Thyroid gland (tissue), 4 donors: Measurements from ENCODE around the gene TTC33. TPM values are rescaled to one million over a fixed set of nuclear protein-coding genes. Genes with fewer than 3 reads are reported as not detected.

Experiments
- DNase-seq, 2 donors: peaks; one replicate each; pipeline ENCODE4 v3.0.0-alpha.2; 2019
- H3K27ac ChIP-seq, 3 donors: fragments of 200-600 bp; sonication (generic); 1 replicate in 2 of 3; 2 replicates in 1 of 3; pipeline ENCODE4 v1.5.1; 2016 to 2019; ENCODE audit warnings: mild to moderate bottlenecking in 1 of 3, moderate library complexity in 1 of 3
- H3K27me3 ChIP-seq: fragments of 200-600 bp; sonication (generic); one replicate; pipeline ENCODE4 v1.5.1; 2019
- H3K36me3 ChIP-seq, 2 donors: fragments of 200-600 bp; sonication (generic); one replicate each; pipeline ENCODE4 v1.5.1; 2016 to 2019
- H3K4me1 ChIP-seq, 2 donors: fragments of 200-600 bp; sonication (generic); one replicate each; pipeline ENCODE4 v1.5.1; 2017 to 2019
- H3K4me3 ChIP-seq, 3 donors: fragments of 200-600 bp; sonication (generic); replicated peaks in 1 of 3; 1 replicate in 2 of 3; 2 replicates in 1 of 3; pipeline ENCODE4 v1.5.1; 2016; ENCODE audit warnings: mild to moderate bottlenecking in 1 of 3
- H3K9me3 ChIP-seq: fragments of 200-600 bp; sonication (generic); one replicate; pipeline ENCODE4 v1.5.1; 2017
- POLR2A ChIP-seq, 2 donors: fragments of 450-650 bp; IDR thresholded peaks; one replicate each; pipeline ENCODE4 v1.6.1; 2017; ENCODE audit warnings: antibody characterized with exemption in 2 of 2, mild to moderate bottlenecking in 2 of 2, moderate library complexity in 1 of 2
- WGBS, 2 donors: methylation state at CpG; one replicate each; pipeline ENCODE4 v1.1.5; 2017; 5-methylcytosine and 5-hydroxymethylcytosine counted together
- intact Hi-C: fragments of 100-400 bp; cut with DNase I; formaldehyde crosslinking; loops from one replicate; pipeline ENCODE4 v1.15.1; 2023
- total RNA-seq, 4 donors: library from RNA; depleted of rRNA; stranded (reverse); fragments of >200 nt; gene quantifications; one replicate each; pipeline ENCODE4 v1.2.3, GENCODE V29; 2016
- TF ChIP-seq, protein P1 (sequence below), 6 experiments: fragments of 200-600 bp in 3 of 6; fragments of 450-650 bp in 3 of 6; sonication (generic) in 3 of 6; IDR thresholded peaks; one replicate each; pipeline ENCODE4 v1.5.1; 2016 to 2019; ENCODE audit warnings: antibody characterized with exemption in 6 of 6, mild to moderate bottlenecking in 2 of 6, inconsistent platforms in 1 of 6, moderate library complexity in 1 of 6

Gene TTC33
- total RNA-seq, 4 donors from 2014 or later, result 18.7 to 35.2 (median 24.9) TPM

DNA sequence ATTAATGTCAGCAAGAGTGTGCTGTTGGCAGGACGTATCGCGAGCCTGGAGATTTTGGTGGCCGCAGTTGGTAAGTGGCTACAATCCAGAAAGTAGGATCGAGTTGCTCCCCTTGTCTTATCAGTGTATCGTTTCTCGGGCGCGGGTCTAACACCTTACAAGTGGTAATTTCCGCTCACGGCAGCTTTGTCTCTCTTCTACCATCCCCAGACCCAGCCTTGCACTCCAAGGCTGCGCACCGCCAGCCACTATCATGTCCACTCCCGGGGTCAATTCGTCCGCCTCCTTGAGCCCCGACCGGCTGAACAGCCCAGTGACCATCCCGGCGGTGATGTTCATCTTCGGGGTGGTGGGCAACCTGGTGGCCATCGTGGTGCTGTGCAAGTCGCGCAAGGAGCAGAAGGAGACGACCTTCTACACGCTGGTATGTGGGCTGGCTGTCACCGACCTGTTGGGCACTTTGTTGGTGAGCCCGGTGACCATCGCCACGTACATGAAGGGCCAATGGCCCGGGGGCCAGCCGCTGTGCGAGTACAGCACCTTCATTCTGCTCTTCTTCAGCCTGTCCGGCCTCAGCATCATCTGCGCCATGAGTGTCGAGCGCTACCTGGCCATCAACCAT, 74.9 kb downstream of the TTC33 start:
- Histone ChIP-seq H3K36me3 (no peaks in the 10 kb centered on the region), H3K4me3 (peak overlapping the region in 2 of 3 donors; percentile 8 to 64), H3K9me3 (no peaks in the 10 kb centered on the region), H3K27me3 (no peaks in the 10 kb centered on the region), H3K27ac (peak overlapping the region in 2 of 3 donors; percentile 82 to 97), H3K4me1 (peaks cover 4 to 14% of the 10 kb centered on the region in 2 donors)
- DNase-seq, result peak in 1 of 2 donors; percentile 12
- WGBS, 2 donors, result 12 to 13% methylated on average over 15 to 36 of the region's 37 CpGs
- TF ChIP-seq POLR2A (IDR thresholded peaks at IDR 0.05), result no peak
- TF ChIP-seq, protein P1, sequence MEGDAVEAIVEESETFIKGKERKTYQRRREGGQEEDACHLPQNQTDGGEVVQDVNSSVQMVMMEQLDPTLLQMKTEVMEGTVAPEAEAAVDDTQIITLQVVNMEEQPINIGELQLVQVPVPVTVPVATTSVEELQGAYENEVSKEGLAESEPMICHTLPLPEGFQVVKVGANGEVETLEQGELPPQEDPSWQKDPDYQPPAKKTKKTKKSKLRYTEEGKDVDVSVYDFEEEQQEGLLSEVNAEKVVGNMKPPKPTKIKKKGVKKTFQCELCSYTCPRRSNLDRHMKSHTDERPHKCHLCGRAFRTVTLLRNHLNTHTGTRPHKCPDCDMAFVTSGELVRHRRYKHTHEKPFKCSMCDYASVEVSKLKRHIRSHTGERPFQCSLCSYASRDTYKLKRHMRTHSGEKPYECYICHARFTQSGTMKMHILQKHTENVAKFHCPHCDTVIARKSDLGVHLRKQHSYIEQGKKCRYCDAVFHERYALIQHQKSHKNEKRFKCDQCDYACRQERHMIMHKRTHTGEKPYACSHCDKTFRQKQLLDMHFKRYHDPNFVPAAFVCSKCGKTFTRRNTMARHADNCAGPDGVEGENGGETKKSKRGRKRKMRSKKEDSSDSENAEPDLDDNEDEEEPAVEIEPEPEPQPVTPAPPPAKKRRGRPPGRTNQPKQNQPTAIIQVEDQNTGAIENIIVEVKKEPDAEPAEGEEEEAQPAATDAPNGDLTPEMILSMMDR (IDR thresholded peaks at IDR 0.05), result no peak
- intact Hi-C loops, result loop anchor here (10.0 kb wide), 2 partner anchors 966 to 1096 kb away; no protein-coding TSS in a partner anchor

DNA sequence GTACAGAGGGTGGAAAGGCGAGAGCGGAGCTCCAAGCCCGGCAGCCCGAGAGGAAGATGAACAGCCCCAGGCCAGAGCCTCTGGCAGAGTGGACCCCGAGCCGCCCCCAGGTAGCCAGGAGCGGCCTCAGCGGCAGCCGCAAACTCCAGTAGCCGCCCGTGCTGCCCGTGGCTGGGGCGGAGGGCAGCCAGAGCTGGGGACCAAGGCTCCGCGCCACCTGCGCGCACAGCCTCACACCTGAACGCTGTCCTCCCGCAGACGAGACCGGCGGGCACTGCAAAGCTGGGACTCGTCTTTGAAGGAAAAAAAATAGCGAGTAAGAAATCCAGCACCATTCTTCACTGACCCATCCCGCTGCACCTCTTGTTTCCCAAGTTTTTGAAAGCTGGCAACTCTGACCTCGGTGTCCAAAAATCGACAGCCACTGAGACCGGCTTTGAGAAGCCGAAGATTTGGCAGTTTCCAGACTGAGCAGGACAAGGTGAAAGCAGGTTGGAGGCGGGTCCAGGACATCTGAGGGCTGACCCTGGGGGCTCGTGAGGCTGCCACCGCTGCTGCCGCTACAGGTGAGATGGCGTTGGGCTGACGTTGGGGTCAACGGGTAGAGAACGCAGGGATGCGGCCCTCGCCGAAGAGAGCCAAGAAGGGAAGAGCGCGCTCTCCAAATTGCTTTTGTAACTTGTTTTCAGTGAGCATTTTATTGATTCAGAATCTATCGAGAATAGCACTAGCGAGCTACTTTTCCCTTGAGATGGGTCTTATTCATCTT, 75.7 kb downstream of the TTC33 start, which contains the start of gene PTGER4:
TSS of gene PTGER4 (plus strand) at position 3 of the 769 bp plus-strand sequence. CDS start 1,079 bp downstream, outside the sequence.
- peak within 1 kb of the TSS; percentile 51 to 71 (median 64) for H3K4me3 ChIP-seq
- TF ChIP-seq POLR2A (IDR thresholded peaks at IDR 0.05), result peak in 1 of 2 donors; percentile 96
- TF ChIP-seq, protein P1 (IDR thresholded peaks at IDR 0.05), result no peak
- no peaks in the 10 kb centered on the region for H3K36me3 ChIP-seq
- DNase-seq, result peak; percentile 16 to 29
- 2 to 3% methylated on average over 34 to 39 of the region's 44 CpGs for WGBS, 2 donors
- H3K9me3 ChIP-seq, result no peaks in the 10 kb centered on the region
- H3K27ac ChIP-seq, result peak within 1 kb of the TSS; percentile 82 to 97 (median 94)
- H3K4me1 ChIP-seq, result peaks cover 4 to 14% of the 10 kb centered on the region in 2 donors
- intact Hi-C loops, result loop anchor here (10.0 kb wide), 2 partner anchors 965 to 1095 kb away; no protein-coding TSS in a partner anchor
- H3K27me3 ChIP-seq, result no peaks in the 10 kb centered on the region

DNA sequence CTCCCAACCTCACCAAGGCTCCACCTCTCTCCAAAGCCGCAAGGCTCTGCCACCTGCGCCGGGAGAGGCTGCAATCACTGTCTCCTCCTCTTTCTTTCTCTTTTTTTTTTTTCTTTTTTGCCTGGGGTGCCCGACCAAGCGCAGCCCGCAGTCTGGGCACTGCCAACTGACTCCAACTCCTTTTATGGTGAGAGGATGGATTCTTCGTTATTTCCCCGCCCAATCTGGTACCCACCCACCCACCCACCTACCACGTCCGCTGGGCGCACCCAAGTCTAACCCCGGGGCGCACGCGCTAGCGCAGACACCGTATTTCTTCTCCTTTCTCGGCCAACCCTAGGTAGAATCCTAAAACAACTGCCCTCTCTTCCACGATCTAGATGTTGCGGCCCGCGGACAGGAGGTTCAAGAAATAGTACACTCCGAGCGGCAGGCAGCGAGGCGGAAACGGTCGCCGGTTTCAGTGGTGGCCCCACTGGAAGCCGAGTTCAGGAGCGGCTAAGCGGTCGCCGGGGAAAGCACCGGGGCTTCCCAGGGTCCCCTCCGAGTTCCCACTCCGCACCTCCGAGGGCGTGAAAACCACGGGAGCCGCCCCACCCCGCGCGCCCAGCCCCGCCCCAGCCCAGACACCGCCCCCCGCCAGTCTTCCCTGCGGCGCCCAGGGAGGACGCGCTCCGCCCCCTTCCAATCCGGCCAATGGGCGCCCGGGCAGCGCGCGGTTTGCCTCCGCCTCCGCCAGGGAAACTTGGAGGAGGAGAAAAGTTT, 76.4 kb downstream of the TTC33 start:
- TF ChIP-seq, protein P1 (IDR thresholded peaks at IDR 0.05), result no peak
- TF ChIP-seq POLR2A (IDR thresholded peaks at IDR 0.05), result peak in 1 of 2 donors; percentile 55
- peaks cover 3 to 14% of the 10 kb centered on the region in 2 donors for H3K4me1 ChIP-seq
- no peaks in the 10 kb centered on the region for H3K9me3 ChIP-seq
- H3K27me3 ChIP-seq, result no peaks in the 10 kb centered on the region
- peak overlapping the region; percentile 82 to 97 (median 94) for H3K27ac ChIP-seq
- WGBS, 2 donors, result 0 to 1% methylated on average over 24 to 31 of the region's 60 CpGs
- intact Hi-C loops, result no loop called here
- peak overlapping the region; percentile 51 to 71 (median 64) for H3K4me3 ChIP-seq
- no peaks in the 10 kb centered on the region for H3K36me3 ChIP-seq
- DNase-seq, result peak; percentile 90 to 95

DNA sequence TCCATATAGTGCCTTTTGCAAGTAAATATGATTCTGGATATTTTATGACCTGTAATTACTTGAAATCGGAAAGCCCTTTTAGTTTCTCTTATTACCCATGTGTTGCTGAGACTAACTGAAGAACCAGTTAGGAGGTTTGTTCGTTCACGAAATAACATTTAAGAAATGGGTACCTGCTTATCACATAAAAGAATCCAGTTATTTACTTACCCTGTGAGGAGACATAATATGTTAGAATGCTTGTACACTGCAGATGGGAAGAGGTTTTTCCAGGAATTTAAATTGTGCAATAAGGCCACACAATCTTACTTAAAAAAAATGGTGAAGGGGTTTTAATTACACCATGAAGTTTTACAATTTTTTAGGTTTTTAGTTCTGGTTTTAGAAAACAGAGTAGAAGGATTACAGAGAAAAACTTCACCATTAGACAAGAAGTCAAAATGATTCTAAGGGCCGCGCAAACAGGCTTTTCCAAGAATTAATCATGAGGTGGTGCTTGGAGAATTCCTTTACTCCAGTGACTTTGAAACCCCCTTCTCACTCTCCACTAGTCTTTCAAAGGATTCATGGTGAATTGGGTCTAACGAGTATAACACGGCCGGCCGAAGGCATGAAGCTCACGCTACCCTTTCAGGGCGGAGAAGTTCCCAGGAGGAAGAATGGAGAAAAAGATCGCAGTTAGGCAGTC, 77.2 kb downstream of the TTC33 start:
- 21 to 25% methylated on average over 12 of the region's 12 CpGs for WGBS, 2 donors
- TF ChIP-seq, protein P1 (IDR thresholded peaks at IDR 0.05), result no peak
- TF ChIP-seq POLR2A (IDR thresholded peaks at IDR 0.05), result no peak
- Histone ChIP-seq H3K4me1 (peaks cover 0 to 14% of the 10 kb centered on the region in 2 donors), H3K27me3 (no peaks in the 10 kb centered on the region), H3K27ac (peak overlapping the region; percentile 82 to 97 (median 94)), H3K9me3 (no peaks in the 10 kb centered on the region), H3K36me3 (no peaks in the 10 kb centered on the region), H3K4me3 (peak overlapping the region in 1 of 3 donors; percentile 64)
- no peak for DNase-seq
- intact Hi-C loops, result no loop called here
